ENCODE measurements around the gene NUP188.
"Not testable (repeated sequence)": the region's sequence is repeated elsewhere in the genome, so short reads cannot be mapped to it uniquely, and the experiment has no call there.

Gene NUP188

GRCh38 chr9:129002992-129003391, 55.5 kb downstream of the NUP188 start:
- no peak for TF ChIP-seq CTCF (IDR thresholded peaks at IDR 0.05; ENCODE audit: low read depth, low read length)

GRCh38 chr9:129004173-129004572, 56.7 kb downstream of the NUP188 start:
- not testable (repeated sequence) for DNase-seq (ENCODE audit: extremely low read depth, low read depth)

More at GRCh38 chr9:129002992-129003391, 55.5 kb downstream of the NUP188 start:
- DNase-seq (ENCODE audit: extremely low read depth, low read depth) = no peak

- DNase-seq (ENCODE audit: extremely low read depth, low read depth) = no peak
- no peak for TF ChIP-seq CTCF (IDR thresholded peaks at IDR 0.05; ENCODE audit: low read depth, low read length)
Observed at GRCh38 chr9:129005336-129005997, 58.0 kb downstream of the NUP188 start.

GRCh38 chr9:129006328-129007034, 59.0 kb downstream of the NUP188 start:
- TF ChIP-seq CTCF (IDR thresholded peaks at IDR 0.05; ENCODE audit: low read depth, low read length) = peak; percentile 98
- peak; percentile 44 for DNase-seq (ENCODE audit: extremely low read depth, low read depth)

- no peak for DNase-seq (ENCODE audit: extremely low read depth, low read depth)
- TF ChIP-seq CTCF (IDR thresholded peaks at IDR 0.05; ENCODE audit: low read depth, low read length) = no peak
Observed at GRCh38 chr9:129007035-129007765, 59.7 kb downstream of the NUP188 start.

- TF ChIP-seq CTCF (IDR thresholded peaks at IDR 0.05; ENCODE audit: low read depth, low read length) = no peak
Observed at GRCh38 chr9:129007766-129008468, 60.4 kb downstream of the NUP188 start.

GRCh38 chr9:129008469-129008965, 61.0 kb downstream of the NUP188 start:
- no peak for TF ChIP-seq CTCF (IDR thresholded peaks at IDR 0.05; ENCODE audit: low read depth, low read length)
- no peak for DNase-seq (ENCODE audit: extremely low read depth, low read depth)

More at GRCh38 chr9:129007766-129008468, 60.4 kb downstream of the NUP188 start:
- DNase-seq (ENCODE audit: extremely low read depth, low read depth) = no peak
